B cell (primary cell): ENCODE measurements around the gene SETBP1. TPM values are rescaled to one million over a fixed set of nuclear protein-coding genes. Genes with fewer than 3 reads are reported as not detected.

Experiments used
- ATAC-seq: fragments of 200-7000 bp; cut with Tn5 transposase; one replicate; pipeline ENCODE4 v1.10.0; 2021; ENCODE audit warnings: low read depth, mild to moderate bottlenecking, moderate number of reproducible peaks, moderate library complexity
- CTCF ChIA-PET: fragments of 350-600 bp; sonication (Branson Sonifier 250); formaldehyde crosslinking; loops from one replicate; lab custom pipeline; 2021; ENCODE audit warnings: antibody characterized with exemption, inconsistent platforms; lab: Charles Lee
- POLR2A ChIA-PET: fragments of 350-600 bp; sonication (Branson Sonifier 250); formaldehyde crosslinking; loops from one replicate; lab custom pipeline; 2021; ENCODE audit warnings: antibody characterized with exemption; lab: Charles Lee
- DNase-seq: peaks from one replicate; pipeline ENCODE4 v3.0.0; 2013
- H2AFZ ChIP-seq: 2 replicates; pipeline ENCODE4 v1.6.1; 2012; ENCODE audit warnings: mild to moderate bottlenecking, low read depth, low read length; ENCODE audit not compliant: insufficient read depth, poor library complexity, severe bottlenecking
- H3K27ac ChIP-seq, 2 donors: 1 replicate in 1 of 2; 2 replicates in 1 of 2; pipeline ENCODE4 v1.5.1; 2012 to 2013; ENCODE audit warnings: low read length in 2 of 2, mild to moderate bottlenecking in 2 of 2, moderate library complexity in 1 of 2
- H3K27me3 ChIP-seq, 4 experiments: fragments of 200-600 bp in 1 of 4; sonication (generic) in 1 of 4; replicated peaks in 1 of 4; 1 replicate in 2 of 4; 2 replicates in 2 of 4; pipeline versions ENCODE4 v1.6.1 to v1.7.0; 2013 to 2016; ENCODE audit warnings: low read length in 3 of 4, mild to moderate bottlenecking in 2 of 4, mixed read lengths in 1 of 4, moderate library complexity in 1 of 4; ENCODE audit not compliant: insufficient read depth in 4 of 4, control insufficient read depth in 3 of 4; ENCODE audit errors: control extremely low read depth in 1 of 4
- H3K36me3 ChIP-seq, 2 experiments: replicated peaks in 1 of 2; 1 replicate in 1 of 2; 2 replicates in 1 of 2; pipeline versions ENCODE4 v1.6.1 to v1.7.1; 2013; ENCODE audit warnings: low read length in 1 of 2; ENCODE audit not compliant: insufficient read depth in 2 of 2, control insufficient read depth in 1 of 2; ENCODE audit errors: control extremely low read depth in 1 of 2, extremely low read depth in 1 of 2
- H3K4me1 ChIP-seq, 2 donors: fragments of 200-600 bp in 1 of 2; sonication (generic) in 1 of 2; 1 replicate in 1 of 2; 2 replicates in 1 of 2; pipeline versions ENCODE4 v1.5.1 to v1.6.1; 2013 to 2017; ENCODE audit warnings: low read length in 2 of 2; ENCODE audit not compliant: control insufficient read depth in 2 of 2, insufficient read depth in 2 of 2
- H3K4me2 ChIP-seq: replicated peaks from 2 replicates; pipeline ENCODE3; 2012; ENCODE audit warnings: mild to moderate bottlenecking, low read depth, low read length; ENCODE audit not compliant: poor library complexity, severe bottlenecking
- H3K4me3 ChIP-seq, 5 experiments: fragments of 200-600 bp in 1 of 5; sonication (generic) in 1 of 5; 1 replicate in 3 of 5; 2 replicates in 2 of 5; pipeline versions ENCODE4 v1.5.1 to v1.7.0; 2011 to 2016; ENCODE audit warnings: low read length in 4 of 5, mild to moderate bottlenecking in 4 of 5, low read depth in 2 of 5, control low read depth in 1 of 5, moderate library complexity in 1 of 5; ENCODE audit not compliant: insufficient read depth in 1 of 5; ENCODE audit errors: control extremely low read depth in 1 of 5, extremely low read depth in 1 of 5
- H3K79me2 ChIP-seq: fragments of 200-600 bp; sonication (generic); one replicate; pipeline ENCODE4 v1.6.0; 2016; ENCODE audit warnings: low read length; ENCODE audit not compliant: control insufficient read depth, insufficient read depth
- H3K9ac ChIP-seq: fragments of 200-600 bp; sonication (generic); 2 replicates; pipeline ENCODE4 v1.6.1; 2017; ENCODE audit warnings: mild to moderate bottlenecking, low read length, moderate library complexity
- H3K9me3 ChIP-seq, 3 donors: one replicate each; pipeline versions ENCODE4 v1.6.1 to v1.7.1; 2013; ENCODE audit warnings: low read length in 2 of 3; ENCODE audit not compliant: control insufficient read depth in 2 of 3, insufficient read depth in 1 of 3; ENCODE audit errors: control extremely low read depth in 1 of 3
- H4K20me1 ChIP-seq: 2 replicates; pipeline ENCODE4 v1.6.0; 2012; ENCODE audit warnings: mild to moderate bottlenecking, low read length; ENCODE audit not compliant: insufficient read depth, control insufficient read depth, poor library complexity, severe bottlenecking
- H3K27ac Mint-ChIP-seq: one replicate; pipeline ENCODE4 v1.8.0; 2021; ENCODE audit warnings: mixed read lengths
- H3K27me3 Mint-ChIP-seq: one replicate; pipeline ENCODE4 v1.8.0; 2021; ENCODE audit warnings: mixed read lengths
- H3K4me1 Mint-ChIP-seq: one replicate; pipeline ENCODE4 v1.8.0; 2021; ENCODE audit warnings: mixed read lengths
- H3K4me3 Mint-ChIP-seq: one replicate; pipeline ENCODE4 v1.8.0; 2021; ENCODE audit warnings: mixed read lengths
- H3K9me3 Mint-ChIP-seq: one replicate; pipeline ENCODE4 v1.8.0; 2022; ENCODE audit warnings: mixed read lengths; ENCODE audit not compliant: insufficient read depth
- EZH2 ChIP-seq: IDR thresholded peaks from 2 replicates; pipeline ENCODE4 v1.6.1; 2012; ENCODE audit warnings: borderline replicate concordance, low read depth, mild to moderate bottlenecking, moderate library complexity, low read length; ENCODE audit not compliant: insufficient read depth, poor library complexity, severe bottlenecking
- WGBS: methylation state at CpG from one replicate; pipeline ENCODE4 v1.1.5; 2013; ENCODE audit warnings: missing lambda C conversion rate; ENCODE audit not compliant: insufficient coverage; 5-methylcytosine and 5-hydroxymethylcytosine counted together
- intact Hi-C: fragments of 100-400 bp; cut with micrococcal nuclease; formaldehyde crosslinking; loops from one replicate; pipeline ENCODE4 v1.10.0; 2022
- polyA plus RNA-seq: library from polyadenylated mRNA; depleted of rRNA; stranded (reverse); fragments of >200 nt; gene quantifications from 2 replicates; pipeline ENCODE4 v1.2.3, GENCODE V29; 2012
- total RNA-seq, 2 donors: library from RNA; stranded (reverse); fragments of 120-200 nt in 1 of 2; gene quantifications; 1 replicate in 1 of 2; 2 replicates in 1 of 2; pipeline versions ENCODE4 v1.2.3 to v1.2.4, GENCODE V29; 2013 to 2022
- TF ChIP-seq, protein P1 (sequence below): fragments of 200-600 bp; IDR thresholded peaks from one replicate; pipeline ENCODE4 v1.8.0; 2022; ENCODE audit warnings: antibody characterized with exemption, mild to moderate bottlenecking

SETBP1 gene
- total and polyA plus RNA-seq, 2 donors (not counting 1 experiment from before 2014, with no cell fraction given) = 15.1 to 129 TPM

DNA sequence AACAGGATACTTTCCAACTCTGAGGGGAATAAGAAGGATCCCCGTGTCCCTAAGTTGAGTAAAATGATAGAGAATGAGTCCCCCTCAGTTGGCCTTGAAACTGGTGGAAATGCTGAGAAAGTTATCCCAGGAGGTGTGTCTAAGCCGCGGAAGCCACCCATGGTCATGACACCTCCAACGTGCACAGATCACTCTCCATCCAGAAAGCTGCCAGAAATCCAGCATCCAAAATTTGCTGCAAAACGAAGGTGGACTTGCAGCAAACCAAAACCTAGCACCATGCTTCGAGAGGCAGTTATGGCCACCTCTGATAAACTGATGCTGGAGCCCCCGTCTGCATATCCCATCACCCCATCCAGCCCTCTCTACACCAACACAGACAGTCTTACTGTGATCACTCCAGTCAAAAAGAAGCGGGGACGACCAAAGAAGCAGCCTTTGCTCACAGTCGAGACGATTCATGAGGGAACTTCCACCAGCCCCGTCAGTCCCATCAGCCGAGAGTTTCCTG is 270.1 kb downstream of the SETBP1 start:
- Histone ChIP-seq H3K4me3 (no peak overlapping the region), H3K9ac (no peak overlapping the region), H3K4me1 (no peaks in the 10 kb centered on the region), H3K27ac (no peak overlapping the region), H3K9me3 (no peaks in the 10 kb centered on the region), H3K36me3 (peaks cover 0 to 64% of the 10 kb centered on the region in 2 experiments), H3K4me2 (no peak overlapping the region), H2AFZ (no peak overlapping the region), H4K20me1 (peaks cover 13% of the 10 kb centered on the region), H3K27me3 (no peaks in the 10 kb centered on the region), H3K79me2 (peaks cover 35% of the 10 kb centered on the region)
- 94% methylated on average over 13 of the region's 13 CpGs for WGBS
- H3K27me3 Mint-ChIP-seq = no peaks in the 10 kb centered on the region
- H3K9me3 Mint-ChIP-seq = no peaks in the 10 kb centered on the region
- POLR2A ChIA-PET = no interaction called here
- TF ChIP-seq, protein P1, sequence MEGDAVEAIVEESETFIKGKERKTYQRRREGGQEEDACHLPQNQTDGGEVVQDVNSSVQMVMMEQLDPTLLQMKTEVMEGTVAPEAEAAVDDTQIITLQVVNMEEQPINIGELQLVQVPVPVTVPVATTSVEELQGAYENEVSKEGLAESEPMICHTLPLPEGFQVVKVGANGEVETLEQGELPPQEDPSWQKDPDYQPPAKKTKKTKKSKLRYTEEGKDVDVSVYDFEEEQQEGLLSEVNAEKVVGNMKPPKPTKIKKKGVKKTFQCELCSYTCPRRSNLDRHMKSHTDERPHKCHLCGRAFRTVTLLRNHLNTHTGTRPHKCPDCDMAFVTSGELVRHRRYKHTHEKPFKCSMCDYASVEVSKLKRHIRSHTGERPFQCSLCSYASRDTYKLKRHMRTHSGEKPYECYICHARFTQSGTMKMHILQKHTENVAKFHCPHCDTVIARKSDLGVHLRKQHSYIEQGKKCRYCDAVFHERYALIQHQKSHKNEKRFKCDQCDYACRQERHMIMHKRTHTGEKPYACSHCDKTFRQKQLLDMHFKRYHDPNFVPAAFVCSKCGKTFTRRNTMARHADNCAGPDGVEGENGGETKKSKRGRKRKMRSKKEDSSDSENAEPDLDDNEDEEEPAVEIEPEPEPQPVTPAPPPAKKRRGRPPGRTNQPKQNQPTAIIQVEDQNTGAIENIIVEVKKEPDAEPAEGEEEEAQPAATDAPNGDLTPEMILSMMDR = no peak
- TF ChIP-seq EZH2 = no peak
- intact Hi-C loops = no loop called here
- peaks cover 14% of the 10 kb centered on the region for H3K4me1 Mint-ChIP-seq
- no peak overlapping the region for H3K4me3 Mint-ChIP-seq
- ATAC-seq (no peak), DNase-seq (no peak)
- H3K27ac Mint-ChIP-seq = no peak overlapping the region
- CTCF ChIA-PET = no interaction called here

DNA sequence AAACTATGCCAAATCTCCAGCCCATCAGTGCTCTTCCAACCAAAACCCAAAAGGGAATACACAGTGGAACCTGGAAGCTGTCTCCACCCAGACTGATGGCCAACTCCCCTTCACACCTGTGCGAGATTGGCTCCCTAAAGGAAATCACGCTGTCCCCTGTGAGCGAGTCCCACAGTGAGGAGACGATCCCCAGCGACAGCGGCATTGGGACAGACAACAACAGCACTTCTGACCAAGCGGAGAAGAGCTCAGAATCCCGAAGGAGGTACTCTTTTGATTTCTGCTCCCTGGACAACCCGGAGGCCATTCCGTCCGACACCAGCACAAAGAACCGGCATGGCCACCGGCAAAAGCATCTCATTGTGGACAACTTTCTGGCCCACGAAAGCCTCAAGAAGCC is 271.1 kb downstream of the SETBP1 start:
- TF ChIP-seq EZH2 = no peak
- TF ChIP-seq, protein P1 = no peak
- H3K27me3 Mint-ChIP-seq = no peaks in the 10 kb centered on the region
- no peak overlapping the region for H3K4me3 Mint-ChIP-seq
- H3K27ac Mint-ChIP-seq = no peak overlapping the region
- 100% methylated on average over 14 of the region's 14 CpGs for WGBS
- H3K27ac ChIP-seq = no peak overlapping the region
- CTCF ChIA-PET = no interaction called here
- no peak for DNase-seq
- ATAC-seq = no peak
- no peak overlapping the region for H3K4me2 ChIP-seq
- no peaks in the 10 kb centered on the region for H3K27me3 ChIP-seq
- peaks cover 10% of the 10 kb centered on the region for H3K4me1 Mint-ChIP-seq
- H3K4me1 ChIP-seq = no peaks in the 10 kb centered on the region
- no peaks in the 10 kb centered on the region for H3K9me3 Mint-ChIP-seq
- H4K20me1 ChIP-seq = peaks cover 9% of the 10 kb centered on the region
- H3K79me2 ChIP-seq = peaks cover 32% of the 10 kb centered on the region
- H2AFZ ChIP-seq = no peak overlapping the region
- H3K36me3 ChIP-seq = peaks cover 0 to 68% of the 10 kb centered on the region in 2 experiments
- no peak overlapping the region for H3K9ac ChIP-seq
- intact Hi-C loops = no loop called here
- no peaks in the 10 kb centered on the region for H3K9me3 ChIP-seq
- POLR2A ChIA-PET = no interaction called here
- H3K4me3 ChIP-seq = no peak overlapping the region
